T-helper 1 cell treated with Interleukin-12 subunit alpha and Interleukin-12 subunit beta and Interleukin-4 antibody, amounts not matched to agents 30 μg/mL and 1 μg/mL, for 36 hours (primary cell): ENCODE results near the gene NPHP3.
"Not testable (repeated sequence)": the region's sequence is repeated elsewhere in the genome, so short reads cannot be mapped to it uniquely, and the experiment has no call there.

Source experiments
- H3K27ac Mint-ChIP-seq: one replicate; pipeline ENCODE4 v1.8.0; 2021; ENCODE audit warnings: mild to moderate bottlenecking, mixed read lengths
- H3K27me3 Mint-ChIP-seq: one replicate; pipeline ENCODE4 v1.8.0; 2021; ENCODE audit warnings: low read depth, mixed read lengths
- H3K36me3 Mint-ChIP-seq: one replicate; pipeline ENCODE4 v1.8.0; 2021; ENCODE audit warnings: low read depth, mixed read lengths
- H3K4me1 Mint-ChIP-seq: one replicate; pipeline ENCODE4 v1.8.0; 2021; ENCODE audit warnings: low read depth, mixed read lengths
- H3K4me3 Mint-ChIP-seq: one replicate; pipeline ENCODE4 v1.8.0; 2021; ENCODE audit warnings: mild to moderate bottlenecking, moderate library complexity, mixed read lengths
- H3K9me3 Mint-ChIP-seq: one replicate; pipeline ENCODE4 v1.8.0; 2021; ENCODE audit warnings: mixed read lengths

The NPHP3 gene

GRCh38 chr3:132641837-132642538, 80.2 kb downstream of the NPHP3 start:
- no peaks in the 10 kb centered on the region for H3K9me3 Mint-ChIP-seq
- H3K36me3 Mint-ChIP-seq, result peaks cover 5% of the 10 kb centered on the region
- H3K4me3 Mint-ChIP-seq, result no peak overlapping the region
- H3K27me3 Mint-ChIP-seq, result no peaks in the 10 kb centered on the region
- H3K4me1 Mint-ChIP-seq, result peaks cover 1% of the 10 kb centered on the region
- H3K27ac Mint-ChIP-seq, result no peak overlapping the region

- not testable (repeated sequence) for H3K4me3 Mint-ChIP-seq, H3K4me1 Mint-ChIP-seq, H3K27ac Mint-ChIP-seq, H3K27me3 Mint-ChIP-seq, H3K9me3 Mint-ChIP-seq, H3K36me3 Mint-ChIP-seq
Measured at GRCh38 chr3:132641427-132641826, 80.8 kb downstream of the NPHP3 start.

- Mint-ChIP-seq H3K36me3 (peaks cover 11% of the 10 kb centered on the region), H3K4me1 (peaks cover 1% of the 10 kb centered on the region), H3K27ac (no peak overlapping the region), H3K4me3 (no peak overlapping the region), H3K9me3 (no peaks in the 10 kb centered on the region), H3K27me3 (no peaks in the 10 kb centered on the region)
Measured at GRCh38 chr3:132638706-132639105, 83.5 kb downstream of the NPHP3 start.

- H3K9me3 Mint-ChIP-seq, result no peaks in the 10 kb centered on the region
- H3K36me3 Mint-ChIP-seq, result peaks cover 17% of the 10 kb centered on the region
- H3K4me1 Mint-ChIP-seq, result no peaks in the 10 kb centered on the region
- H3K4me3 Mint-ChIP-seq, result no peak overlapping the region
- no peak overlapping the region for H3K27ac Mint-ChIP-seq
- no peaks in the 10 kb centered on the region for H3K27me3 Mint-ChIP-seq
Measured at GRCh38 chr3:132637590-132637989, 84.6 kb downstream of the NPHP3 start.

GRCh38 chr3:132635052-132635451, 87.2 kb downstream of the NPHP3 start:
- Mint-ChIP-seq H3K36me3 (peaks cover 13% of the 10 kb centered on the region), H3K27me3 (no peaks in the 10 kb centered on the region), H3K9me3 (no peaks in the 10 kb centered on the region), H3K4me1 (no peaks in the 10 kb centered on the region), H3K27ac (no peak overlapping the region), H3K4me3 (no peak overlapping the region)
